ENCODE results near the gene CAPRIN2. TPM values are rescaled to one million over a fixed set of nuclear protein-coding genes. Genes with fewer than 3 reads are reported as not detected.

Gene CAPRIN2
- total and polyA plus RNA-seq, 2 donors (not counting 1 experiment from before 2014, with no cell fraction given) = 10.8 to 17.2 TPM

GRCh38 chr12:30752255-30752654, 2.5 kb downstream of the CAPRIN2 start:
- Histone ChIP-seq H3K4me1 (ENCODE audit: control insufficient read depth, extremely low read depth, insufficient read depth, low read length) (peaks cover 6% of the 10 kb centered on the region), H3K9ac (ENCODE audit: insufficient read depth, low read length) (no peak overlapping the region), H3K27ac (ENCODE audit: insufficient read depth, low read length) (no peak overlapping the region), H3K4me3 (replicated peaks in 1 of 4; ENCODE audit: control extremely low read depth in 1 of 4, insufficient read depth in 1 of 4, low read depth in 3 of 4, low read length in 4 of 4) (peak overlapping the region in 1 of 4 experiments; percentile 15), H3K79me2 (ENCODE audit: control insufficient read depth, insufficient read depth, low read length) (peaks cover 22% of the 10 kb centered on the region), H2AFZ (ENCODE audit: low read length) (no peak overlapping the region), H3K4me2 (ENCODE audit: extremely low read depth, insufficient read depth, low read length) (no peak overlapping the region), H3K36me3 (ENCODE audit: control insufficient read depth, insufficient read depth, low read length) (no peaks in the 10 kb centered on the region), H3K9me3 (ENCODE audit: control insufficient read depth, insufficient read depth, low read depth, low read length) (no peaks in the 10 kb centered on the region), H3K27me3 (ENCODE audit: control insufficient read depth, insufficient read depth, low read length) (no peaks in the 10 kb centered on the region), H4K20me1 (ENCODE audit: control insufficient read depth, extremely low read depth, insufficient read depth, low read length) (no peaks in the 10 kb centered on the region)
- DNase-seq (ENCODE audit: low read depth in 2 of 2) = no peak
- TF ChIP-seq EZH2 (IDR thresholded peaks at IDR 0.05; ENCODE audit: low read length, missing control alignments) = no peak
- no peak for TF ChIP-seq CTCF (conservative IDR thresholded peaks at IDR 0.05 in 1 of 2, IDR thresholded peaks at IDR 0.05 in 1 of 2; ENCODE audit: low read depth in 1 of 2, low read length in 2 of 2)

- Histone ChIP-seq H3K4me3 (replicated peaks in 1 of 4; ENCODE audit: control extremely low read depth in 1 of 4, insufficient read depth in 1 of 4, low read depth in 3 of 4, low read length in 4 of 4) (no peak overlapping the region), H3K36me3 (ENCODE audit: control insufficient read depth, insufficient read depth, low read length) (no peaks in the 10 kb centered on the region), H3K27ac (ENCODE audit: insufficient read depth, low read length) (no peak overlapping the region), H3K79me2 (ENCODE audit: control insufficient read depth, insufficient read depth, low read length) (peaks cover 16% of the 10 kb centered on the region), H3K4me1 (ENCODE audit: control insufficient read depth, extremely low read depth, insufficient read depth, low read length) (no peaks in the 10 kb centered on the region), H4K20me1 (ENCODE audit: control insufficient read depth, extremely low read depth, insufficient read depth, low read length) (no peaks in the 10 kb centered on the region), H3K4me2 (ENCODE audit: extremely low read depth, insufficient read depth, low read length) (no peak overlapping the region), H3K9ac (ENCODE audit: insufficient read depth, low read length) (no peak overlapping the region), H3K9me3 (ENCODE audit: control insufficient read depth, insufficient read depth, low read depth, low read length) (no peaks in the 10 kb centered on the region), H2AFZ (ENCODE audit: low read length) (no peak overlapping the region), H3K27me3 (ENCODE audit: control insufficient read depth, insufficient read depth, low read length) (no peaks in the 10 kb centered on the region)
- TF ChIP-seq CTCF (conservative IDR thresholded peaks at IDR 0.05 in 1 of 2, IDR thresholded peaks at IDR 0.05 in 1 of 2; ENCODE audit: low read depth in 1 of 2, low read length in 2 of 2) (no peak), EZH2 (IDR thresholded peaks at IDR 0.05; ENCODE audit: low read length, missing control alignments) (no peak)
- no peak for DNase-seq (ENCODE audit: low read depth in 2 of 2)
Observed at GRCh38 chr12:30748147-30748546, 6.6 kb downstream of the CAPRIN2 start.

GRCh38 chr12:30746190-30746589, 8.6 kb downstream of the CAPRIN2 start:
- Histone ChIP-seq H2AFZ (ENCODE audit: low read length) (no peak overlapping the region), H3K79me2 (ENCODE audit: control insufficient read depth, insufficient read depth, low read length) (peaks cover 5% of the 10 kb centered on the region)

More at GRCh38 chr12:30746190-30746589, 8.6 kb downstream of the CAPRIN2 start:
- TF ChIP-seq EZH2 (IDR thresholded peaks at IDR 0.05; ENCODE audit: low read length, missing control alignments) = no peak
- no peak for TF ChIP-seq CTCF (conservative IDR thresholded peaks at IDR 0.05 in 1 of 2, IDR thresholded peaks at IDR 0.05 in 1 of 2; ENCODE audit: low read depth in 1 of 2, low read length in 2 of 2)
- Histone ChIP-seq H3K27me3 (ENCODE audit: control insufficient read depth, insufficient read depth, low read length) (no peaks in the 10 kb centered on the region), H3K4me2 (ENCODE audit: extremely low read depth, insufficient read depth, low read length) (no peak overlapping the region), H3K9me3 (ENCODE audit: control insufficient read depth, insufficient read depth, low read depth, low read length) (no peaks in the 10 kb centered on the region), H3K4me3 (replicated peaks in 1 of 4; ENCODE audit: control extremely low read depth in 1 of 4, insufficient read depth in 1 of 4, low read depth in 3 of 4, low read length in 4 of 4) (no peak overlapping the region), H3K9ac (ENCODE audit: insufficient read depth, low read length) (no peak overlapping the region), H3K27ac (ENCODE audit: insufficient read depth, low read length) (no peak overlapping the region), H4K20me1 (ENCODE audit: control insufficient read depth, extremely low read depth, insufficient read depth, low read length) (no peaks in the 10 kb centered on the region), H3K4me1 (ENCODE audit: control insufficient read depth, extremely low read depth, insufficient read depth, low read length) (no peaks in the 10 kb centered on the region), H3K36me3 (ENCODE audit: control insufficient read depth, insufficient read depth, low read length) (no peaks in the 10 kb centered on the region)
- DNase-seq (ENCODE audit: low read depth in 2 of 2) = no peak
